NCI-H128 (cell line): Measurements from ENCODE around the gene CHD9.

ENCODE experiments used
- DNase-seq: peaks from one replicate; lab custom pipeline; 2025; ENCODE audit not compliant: unreplicated experiment; lab: John Stamatoyannopoulos, UW

The CHD9 gene

DNA sequence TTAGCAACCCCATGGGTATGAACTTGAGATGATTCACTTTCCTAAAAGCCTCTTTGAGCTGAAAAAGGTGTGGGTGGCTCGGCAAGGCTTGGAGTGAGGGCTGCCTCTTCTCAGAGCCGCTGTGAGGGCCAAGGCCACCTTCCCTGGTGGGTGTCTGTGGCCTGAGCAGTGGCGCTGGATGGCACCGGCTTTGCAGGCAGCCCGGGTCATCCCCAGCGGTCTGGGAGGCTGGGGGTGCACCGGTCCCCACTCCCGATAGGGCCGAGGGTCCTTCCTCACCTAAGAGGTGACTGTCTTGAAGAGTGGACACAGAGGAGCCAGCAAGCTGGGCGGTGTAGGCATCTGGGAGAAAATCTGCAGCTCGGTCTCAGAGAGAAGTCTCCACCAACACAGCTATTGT, 300.3 kb downstream of the CHD9 start:
- no peak for DNase-seq

- no peak for DNase-seq
Measured at GRCh38 chr16:53356478-53357207, 301.9 kb downstream of the CHD9 start.

DNA sequence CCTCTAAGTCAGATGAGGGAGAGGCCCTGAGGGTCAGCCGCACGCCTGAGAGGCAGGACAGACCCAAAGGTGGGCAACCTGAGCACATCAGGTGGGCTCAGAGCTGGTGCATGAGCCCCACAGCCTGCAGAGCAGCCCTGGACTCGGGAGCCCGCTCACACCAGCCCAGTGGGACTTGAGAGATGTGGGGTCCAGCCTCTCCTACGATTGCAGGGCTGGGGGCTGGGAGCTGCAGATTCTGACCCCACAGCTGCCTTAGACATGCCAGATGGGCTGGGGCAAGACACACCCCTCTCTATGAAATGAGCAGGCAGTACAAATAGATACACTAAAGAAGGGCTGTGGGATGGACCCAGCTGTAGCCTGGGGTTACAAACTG, 302.4 kb downstream of the CHD9 start:
- no peak for DNase-seq

DNA sequence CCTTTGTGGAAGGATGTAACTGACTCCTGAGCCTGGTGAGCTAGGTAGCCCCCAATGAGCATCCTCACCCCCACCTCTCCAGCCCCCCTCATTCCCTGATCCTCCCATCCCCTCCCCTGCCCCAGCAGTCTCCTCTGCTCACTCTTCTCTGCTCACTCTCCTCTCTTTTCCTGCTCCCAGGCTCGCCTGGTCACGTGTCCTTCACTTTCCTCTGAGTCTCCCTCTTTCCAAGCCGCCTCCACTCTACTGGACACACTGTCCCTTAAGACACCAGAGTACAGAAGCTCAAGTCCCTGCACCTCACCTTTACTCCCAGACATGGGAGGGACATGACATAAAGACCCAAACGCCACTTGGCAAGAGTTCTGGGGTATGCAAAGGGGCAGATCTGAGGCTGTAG, 303.2 kb downstream of the CHD9 start:
- no peak for DNase-seq

GRCh38 chr16:53358884-53359283, 304.1 kb downstream of the CHD9 start:
- DNase-seq: no peak

DNA sequence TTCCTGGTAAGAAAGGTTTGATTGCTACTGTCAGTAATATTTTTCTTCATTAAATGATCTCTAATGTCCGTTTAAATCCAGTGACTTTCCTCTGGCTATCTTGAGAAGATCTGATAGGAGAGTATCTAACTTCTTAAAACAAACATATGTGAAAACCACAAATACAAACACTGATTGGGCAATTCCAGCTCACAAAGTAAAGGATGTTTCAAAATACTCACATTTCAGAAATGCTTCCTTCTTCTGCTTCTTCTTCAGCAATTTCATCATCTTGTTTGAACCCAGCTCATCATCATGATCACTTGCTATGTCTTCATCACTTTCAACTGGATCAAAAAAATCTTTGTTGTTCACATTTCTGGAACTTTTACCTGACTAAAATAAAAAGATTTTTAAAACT, 315.1 kb downstream of the CHD9 start:
- DNase-seq: no peak

DNA sequence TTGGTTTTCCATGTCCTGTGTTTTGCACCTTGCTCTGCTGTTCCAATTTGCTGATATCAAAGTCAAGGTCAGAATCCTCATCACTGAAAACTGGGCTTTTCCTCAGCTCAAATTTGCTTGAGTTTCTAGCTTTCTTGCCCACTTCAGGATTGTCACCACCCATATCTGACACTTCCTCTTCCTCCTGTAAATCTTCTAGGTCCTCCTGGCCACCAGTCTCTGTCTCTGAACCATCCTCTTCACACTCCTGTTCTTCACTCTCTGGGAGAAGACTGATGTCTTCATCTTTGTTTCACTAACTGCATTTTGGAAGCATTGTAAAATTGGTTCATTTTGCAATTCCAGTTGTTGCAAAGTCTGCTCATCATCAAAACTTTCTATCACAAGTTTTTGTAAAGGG, 316.0 kb downstream of the CHD9 start:
- no peak for DNase-seq

- no peak for DNase-seq
Measured at GRCh38 chr16:53372992-53373871, 318.4 kb downstream of the CHD9 start.

DNA sequence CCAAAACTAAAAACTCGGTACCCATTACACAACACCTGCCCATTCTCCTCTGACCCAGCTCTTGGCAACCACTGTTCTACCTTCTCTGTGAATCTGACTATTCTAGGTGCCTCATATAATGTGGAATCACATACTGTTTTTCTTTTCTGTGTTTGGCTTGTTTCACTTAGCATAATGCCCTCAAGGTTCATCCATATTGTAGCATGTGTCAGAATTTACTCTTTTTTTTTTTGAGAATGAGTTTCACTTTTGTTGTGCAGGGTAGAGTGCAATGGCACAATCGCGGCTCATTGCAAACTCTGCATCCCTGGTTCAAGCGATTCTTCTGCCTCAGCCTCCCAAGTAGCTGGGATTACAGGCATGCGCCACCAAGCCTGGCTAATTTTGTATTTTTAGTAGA, 320.0 kb downstream of the CHD9 start:
- no peak for DNase-seq

DNA sequence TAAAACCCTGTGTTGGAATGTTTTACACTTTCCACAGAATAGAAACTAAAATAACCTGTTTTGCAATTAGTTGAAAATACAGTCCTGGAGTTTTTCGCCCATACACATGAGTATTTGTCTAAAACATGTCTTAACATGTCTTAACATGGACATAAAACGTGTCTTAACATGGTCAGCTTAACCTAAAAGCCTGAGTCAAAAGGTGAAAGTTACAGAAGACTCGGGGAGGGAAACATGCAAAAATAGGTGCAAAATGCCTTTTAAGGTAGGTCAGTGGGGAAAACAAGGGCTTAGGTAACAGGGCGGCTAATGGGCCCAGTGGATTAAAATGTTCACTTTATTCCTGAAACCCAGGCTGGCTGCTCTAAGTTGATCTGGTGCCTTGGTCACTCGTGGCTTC, 323.3 kb downstream of the CHD9 start:
- no peak for DNase-seq
